WTC11 (cell line): ENCODE measurements around the gene TNNI2.

Source experiments
- CTCF ChIP-seq: fragments of 200-600 bp; IDR thresholded peaks from 2 replicates; pipeline ENCODE4 v1.8.0; 2022; ENCODE audit warnings: antibody characterized with exemption
- ESRRA ChIP-seq: sonication (generic); formaldehyde crosslinking; IDR thresholded peaks from 2 replicates; pipeline ENCODE4 v1.8.1; 2022; ENCODE audit warnings: mild to moderate bottlenecking, missing genetic modification reagents, borderline replicate concordance
- SP1 ChIP-seq: sonication (generic); formaldehyde crosslinking; conservative IDR thresholded peaks from 2 replicates; pipeline ENCODE4 v1.8.1; 2022; ENCODE audit warnings: missing genetic modification reagents
- ZNF138 ChIP-seq: sonication (generic); formaldehyde crosslinking; conservative IDR thresholded peaks from 2 replicates; pipeline ENCODE4 v1.8.1; 2022; ENCODE audit warnings: mild to moderate bottlenecking, moderate library complexity, missing genetic modification reagents
- TF ChIP-seq, protein P1 (sequence below): sonication (generic); formaldehyde crosslinking; IDR thresholded peaks from 2 replicates; pipeline ENCODE4 v1.8.1; 2023; ENCODE audit warnings: mild to moderate bottlenecking, missing genetic modification reagents, moderate library complexity
- TF ChIP-seq, protein P2 (sequence below): sonication (generic); formaldehyde crosslinking; IDR thresholded peaks from 2 replicates; pipeline ENCODE4 v1.8.0; 2022; ENCODE audit warnings: mild to moderate bottlenecking, missing genetic modification reagents
- TF ChIP-seq, protein P3 (sequence below): sonication (generic); formaldehyde crosslinking; conservative IDR thresholded peaks from 2 replicates; pipeline ENCODE4 v1.8.1; 2022; ENCODE audit warnings: mild to moderate bottlenecking, missing genetic modification reagents

DNA sequence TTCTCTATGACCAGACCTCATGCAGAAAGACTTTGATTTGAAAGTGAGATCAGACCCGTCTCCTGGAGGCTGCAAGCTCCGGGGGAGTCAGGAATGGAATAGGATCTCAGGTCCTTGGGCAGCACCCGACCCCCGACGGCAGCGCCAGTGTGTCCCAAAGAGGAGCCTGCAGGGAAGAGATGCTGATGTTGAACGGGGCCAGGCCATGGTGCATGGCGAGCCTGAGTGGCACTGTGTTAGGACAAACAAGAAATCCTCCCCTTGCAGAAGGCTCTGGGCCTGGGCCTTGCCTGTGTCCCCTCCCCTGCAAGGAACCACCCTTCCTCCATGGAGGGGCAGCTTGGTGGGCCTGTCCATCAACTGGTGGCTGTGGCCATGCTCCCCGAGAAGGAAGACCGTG, 24.1 kb upstream of the TNNI2 start:
- TF ChIP-seq CTCF (no peak), ESRRA (CRISPR knock-in tag) (no peak), ZNF138 (CRISPR knock-in tag) (no peak), SP1 (no peak)
- TF ChIP-seq, protein P1, sequence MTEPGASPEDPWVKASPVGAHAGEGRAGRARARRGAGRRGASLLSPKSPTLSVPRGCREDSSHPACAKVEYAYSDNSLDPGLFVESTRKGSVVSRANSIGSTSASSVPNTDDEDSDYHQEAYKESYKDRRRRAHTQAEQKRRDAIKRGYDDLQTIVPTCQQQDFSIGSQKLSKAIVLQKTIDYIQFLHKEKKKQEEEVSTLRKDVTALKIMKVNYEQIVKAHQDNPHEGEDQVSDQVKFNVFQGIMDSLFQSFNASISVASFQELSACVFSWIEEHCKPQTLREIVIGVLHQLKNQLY (CRISPR knock-in tag): no peak
- TF ChIP-seq, protein P2, sequence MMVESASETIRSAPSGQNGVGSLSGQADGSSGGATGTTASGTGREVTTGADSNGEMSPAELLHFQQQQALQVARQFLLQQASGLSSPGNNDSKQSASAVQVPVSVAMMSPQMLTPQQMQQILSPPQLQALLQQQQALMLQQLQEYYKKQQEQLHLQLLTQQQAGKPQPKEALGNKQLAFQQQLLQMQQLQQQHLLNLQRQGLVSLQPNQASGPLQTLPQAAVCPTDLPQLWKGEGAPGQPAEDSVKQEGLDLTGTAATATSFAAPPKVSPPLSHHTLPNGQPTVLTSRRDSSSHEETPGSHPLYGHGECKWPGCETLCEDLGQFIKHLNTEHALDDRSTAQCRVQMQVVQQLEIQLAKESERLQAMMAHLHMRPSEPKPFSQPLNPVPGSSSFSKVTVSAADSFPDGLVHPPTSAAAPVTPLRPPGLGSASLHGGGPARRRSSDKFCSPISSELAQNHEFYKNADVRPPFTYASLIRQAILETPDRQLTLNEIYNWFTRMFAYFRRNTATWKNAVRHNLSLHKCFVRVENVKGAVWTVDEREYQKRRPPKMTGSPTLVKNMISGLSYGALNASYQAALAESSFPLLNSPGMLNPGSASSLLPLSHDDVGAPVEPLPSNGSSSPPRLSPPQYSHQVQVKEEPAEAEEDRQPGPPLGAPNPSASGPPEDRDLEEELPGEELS (CRISPR knock-in tag): no peak
- TF ChIP-seq, protein P3, sequence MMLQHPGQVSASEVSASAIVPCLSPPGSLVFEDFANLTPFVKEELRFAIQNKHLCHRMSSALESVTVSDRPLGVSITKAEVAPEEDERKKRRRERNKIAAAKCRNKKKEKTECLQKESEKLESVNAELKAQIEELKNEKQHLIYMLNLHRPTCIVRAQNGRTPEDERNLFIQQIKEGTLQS (CRISPR knock-in tag): no peak
